IMR-90 (cell line): ENCODE measurements around the gene CELA2A.

Experiments used
- CEBPB ChIP-seq: IDR thresholded peaks from 2 replicates; pipeline ENCODE4 v1.6.1; 2012; ENCODE audit warnings: low read depth, low read length, improper control_type of control experiment
- CTCF ChIP-seq: conservative IDR thresholded peaks from 2 replicates; pipeline ENCODE4 v1.5.1; 2012; ENCODE audit warnings: mild to moderate bottlenecking, low read depth, low read length, improper control_type of control experiment
- MAZ ChIP-seq: IDR thresholded peaks from 2 replicates; pipeline ENCODE4 v1.6.1; 2012; ENCODE audit warnings: low read depth, mild to moderate bottlenecking, low read length, improper control_type of control experiment, moderate library complexity, borderline replicate concordance
- POLR2A ChIP-seq: IDR thresholded peaks from 2 replicates; pipeline ENCODE4 v1.6.1; 2012; ENCODE audit warnings: mild to moderate bottlenecking, low read depth, low read length
- RAD21 ChIP-seq: IDR thresholded peaks from 2 replicates; pipeline ENCODE4 v1.6.1; 2012; ENCODE audit warnings: low read length, improper control_type of control experiment
- RCOR1 ChIP-seq: IDR thresholded peaks from 2 replicates; pipeline ENCODE4 v1.6.1; 2012; ENCODE audit warnings: mild to moderate bottlenecking, low read length, improper control_type of control experiment; ENCODE audit not compliant: insufficient replicate concordance
- USF2 ChIP-seq: fragments of 150-350 bp; IDR thresholded peaks from 2 replicates; pipeline ENCODE4 v1.6.1; 2017; ENCODE audit warnings: mild to moderate bottlenecking, antibody characterized with exemption, low read length, low read depth

GRCh38 chr1:15424146-15424667 is 32.3 kb upstream of the CELA2A start:
- TF ChIP-seq CTCF (no peak), RAD21 (no peak), MAZ (no peak), POLR2A (no peak), CEBPB (no peak), RCOR1 (no peak), USF2 (no peak)
